Common myeloid progenitor, CD34-positive (primary cell): Measurements from ENCODE around the gene SLC9C1.

Experiments used
- CTCF ChIA-PET: fragments of 350-600 bp; sonication (Branson Sonifier 250); formaldehyde crosslinking; loops from one replicate; lab custom pipeline; 2021; ENCODE audit warnings: antibody characterized with exemption; lab: Charles Lee
- POLR2A ChIA-PET: fragments of 350-600 bp; sonication (Branson Sonifier 250); formaldehyde crosslinking; loops from one replicate; lab custom pipeline; 2021; ENCODE audit warnings: antibody characterized with exemption; lab: Charles Lee
- DNase-seq, 3 donors: peaks; one replicate each; pipeline versions ENCODE4 v3.0.0 to v3.0.0-alpha.2; 2013
- H3K27ac ChIP-seq, 2 experiments: 1 replicate in 1 of 2; 2 replicates in 1 of 2; pipeline ENCODE4 v1.7.0; 2013; ENCODE audit warnings: inconsistent platforms in 2 of 2, low read length in 2 of 2, mild to moderate bottlenecking in 2 of 2, low read depth in 1 of 2, moderate library complexity in 1 of 2; ENCODE audit not compliant: severe bottlenecking in 2 of 2, insufficient read depth in 1 of 2, poor library complexity in 1 of 2
- H3K27me3 ChIP-seq, 5 experiments: replicated peaks in 2 of 5; 1 replicate in 3 of 5; 2 replicates in 2 of 5; pipeline versions ENCODE4 v1.6.1 to v1.7.0; 2013; ENCODE audit warnings: low read length in 4 of 5, mild to moderate bottlenecking in 2 of 5, moderate library complexity in 2 of 5, inconsistent platforms in 1 of 5; ENCODE audit not compliant: insufficient read depth in 5 of 5, control insufficient read depth in 4 of 5
- H3K36me3 ChIP-seq, 4 experiments: 1 replicate in 2 of 4; 2 replicates in 2 of 4; pipeline versions ENCODE4 v1.6.1 to v1.7.0; 2013; ENCODE audit warnings: low read length in 3 of 4, control low read depth in 1 of 4, mild to moderate bottlenecking in 1 of 4; ENCODE audit not compliant: control insufficient read depth in 4 of 4, insufficient read depth in 4 of 4
- H3K4me1 ChIP-seq, 4 experiments: 1 replicate in 3 of 4; 2 replicates in 1 of 4; pipeline versions ENCODE4 v1.6.1 to v1.7.1; 2013; ENCODE audit warnings: low read length in 3 of 4, mild to moderate bottlenecking in 3 of 4, control low read depth in 1 of 4, inconsistent platforms in 1 of 4, moderate library complexity in 1 of 4; ENCODE audit not compliant: control insufficient read depth in 4 of 4, insufficient read depth in 4 of 4; ENCODE audit errors: control extremely low read depth in 1 of 4
- H3K4me3 ChIP-seq, 7 experiments: 1 replicate in 4 of 7; 2 replicates in 3 of 7; pipeline versions ENCODE4 v1.5.1 to v1.7.0; 2013; ENCODE audit warnings: mild to moderate bottlenecking in 7 of 7, low read length in 6 of 7, moderate library complexity in 6 of 7, inconsistent platforms in 2 of 7, low read depth in 2 of 7, control low read depth in 1 of 7; ENCODE audit not compliant: insufficient read depth in 4 of 7, control insufficient read depth in 1 of 7; ENCODE audit errors: extremely low read depth in 1 of 7
- H3K9me3 ChIP-seq, 5 experiments: 1 replicate in 4 of 5; 2 replicates in 1 of 5; pipeline versions ENCODE4 v1.6.1 to v1.7.1; 2013; ENCODE audit warnings: low read length in 4 of 5, mild to moderate bottlenecking in 2 of 5, inconsistent platforms in 1 of 5, low read depth in 1 of 5, moderate library complexity in 1 of 5; ENCODE audit not compliant: control insufficient read depth in 4 of 5, insufficient read depth in 2 of 5; ENCODE audit errors: control extremely low read depth in 1 of 5
- WGBS: methylation state at CpG from one replicate; pipeline ENCODE4 v1.1.5; 2013; ENCODE audit not compliant: insufficient coverage; 5-methylcytosine and 5-hydroxymethylcytosine counted together

The SLC9C1 gene

DNA sequence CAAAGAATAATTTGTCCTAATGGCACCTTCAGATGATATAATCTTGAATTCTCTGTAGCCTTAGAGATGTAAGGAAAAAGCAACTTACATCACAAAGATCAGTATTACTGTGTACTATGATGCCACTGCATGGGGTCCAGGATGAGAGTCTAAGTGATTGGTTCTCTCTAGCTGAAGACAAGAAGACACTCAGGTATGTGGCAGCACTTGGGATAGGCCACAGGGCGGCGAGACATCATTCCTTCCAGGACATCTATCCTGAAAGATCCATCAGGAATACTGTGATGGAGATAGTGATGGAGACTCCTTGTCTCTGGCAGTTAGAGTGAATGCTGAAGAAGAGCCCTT is 41.4 kb upstream of the SLC9C1 start:
- WGBS: no CpG with 5 or more reads among the region's 2 CpGs
- Histone ChIP-seq H3K27me3 (no peaks in the 10 kb centered on the region), H3K27ac (no peak overlapping the region), H3K4me1 (peaks cover 11 to 49% (median 23%) of the 10 kb centered on the region in 4 experiments), H3K9me3 (no peaks in the 10 kb centered on the region), H3K4me3 (peak overlapping the region in 5 of 7 experiments; percentile 45 to 97 (median 88)), H3K36me3 (peaks cover 0 to 28% (median 3%) of the 10 kb centered on the region in 4 experiments)
- POLR2A ChIA-PET: interaction anchor here (0.5 to 0.6 kb wide), 2 partner anchors 11 to 185 kb away, joined by 3 read pairs; no protein-coding TSS in a partner anchor
- CTCF ChIA-PET: interaction anchor here (1.0 to 3.1 kb wide), 6 partner anchors 10 to 227 kb away, joined by 3 to 15 read pairs (median 5); partner anchors contain the start of genes ATG3 and SLC35A5
- DNase-seq: no peak

DNA sequence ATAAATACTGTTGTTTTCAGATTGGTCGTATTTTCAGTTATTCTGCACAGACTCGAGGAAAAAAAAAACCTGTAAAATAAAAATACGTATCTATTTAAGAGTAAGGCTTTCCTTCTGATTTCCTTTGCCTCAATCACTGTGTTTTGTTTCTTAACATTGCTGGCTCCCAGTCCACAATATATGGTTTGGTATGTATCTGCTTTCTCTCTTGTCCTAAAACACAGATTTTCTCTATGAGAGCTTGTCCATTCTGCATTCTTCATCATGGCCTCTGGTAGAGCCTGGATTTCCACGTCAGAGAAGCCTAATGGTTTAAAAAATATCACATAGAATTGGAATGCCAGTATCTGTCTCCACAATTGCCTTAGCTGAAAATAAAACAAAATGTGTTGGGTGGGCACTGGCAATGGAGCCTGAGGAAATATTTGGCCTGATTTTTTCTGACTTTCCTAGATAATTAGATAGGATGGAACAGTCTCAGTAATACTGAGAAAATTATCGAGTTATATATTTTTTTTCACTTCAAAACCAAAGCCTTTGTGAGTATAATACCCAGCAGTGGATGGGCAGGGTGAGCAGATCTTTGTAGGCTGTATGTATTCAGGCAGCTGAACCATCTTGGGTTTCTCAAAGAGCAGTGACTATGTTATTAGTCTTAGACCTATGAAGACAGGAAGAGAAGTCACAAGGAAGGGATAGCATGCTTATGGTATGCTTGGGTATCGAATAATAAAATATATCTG is 40.8 kb upstream of the SLC9C1 start:
- Histone ChIP-seq H3K4me3 (peak overlapping the region in 6 of 7 experiments; percentile 78 to 99 (median 93)), H3K27me3 (no peaks in the 10 kb centered on the region), H3K36me3 (peaks cover 0 to 26% (median 3%) of the 10 kb centered on the region in 4 experiments), H3K9me3 (no peaks in the 10 kb centered on the region), H3K27ac (peak overlapping the region in 1 of 2 experiments; percentile 82), H3K4me1 (peaks cover 11 to 49% (median 23%) of the 10 kb centered on the region in 4 experiments)
- ChIA-PET POLR2A (interaction anchor here (0.5 kb wide), 1 partner anchor 186 kb away, joined by 3 read pairs; no protein-coding TSS in a partner anchor), CTCF (interaction anchor here (0.9 to 3.1 kb wide), 13 partner anchors 10 to 227 kb away, joined by 3 to 15 read pairs (median 6); partner anchors contain the start of genes ATG3, BTLA, SLC35A5 and SLC9C1)
- 20% methylated on average over 1 of the region's 6 CpGs for WGBS
- DNase-seq: no peak

DNA sequence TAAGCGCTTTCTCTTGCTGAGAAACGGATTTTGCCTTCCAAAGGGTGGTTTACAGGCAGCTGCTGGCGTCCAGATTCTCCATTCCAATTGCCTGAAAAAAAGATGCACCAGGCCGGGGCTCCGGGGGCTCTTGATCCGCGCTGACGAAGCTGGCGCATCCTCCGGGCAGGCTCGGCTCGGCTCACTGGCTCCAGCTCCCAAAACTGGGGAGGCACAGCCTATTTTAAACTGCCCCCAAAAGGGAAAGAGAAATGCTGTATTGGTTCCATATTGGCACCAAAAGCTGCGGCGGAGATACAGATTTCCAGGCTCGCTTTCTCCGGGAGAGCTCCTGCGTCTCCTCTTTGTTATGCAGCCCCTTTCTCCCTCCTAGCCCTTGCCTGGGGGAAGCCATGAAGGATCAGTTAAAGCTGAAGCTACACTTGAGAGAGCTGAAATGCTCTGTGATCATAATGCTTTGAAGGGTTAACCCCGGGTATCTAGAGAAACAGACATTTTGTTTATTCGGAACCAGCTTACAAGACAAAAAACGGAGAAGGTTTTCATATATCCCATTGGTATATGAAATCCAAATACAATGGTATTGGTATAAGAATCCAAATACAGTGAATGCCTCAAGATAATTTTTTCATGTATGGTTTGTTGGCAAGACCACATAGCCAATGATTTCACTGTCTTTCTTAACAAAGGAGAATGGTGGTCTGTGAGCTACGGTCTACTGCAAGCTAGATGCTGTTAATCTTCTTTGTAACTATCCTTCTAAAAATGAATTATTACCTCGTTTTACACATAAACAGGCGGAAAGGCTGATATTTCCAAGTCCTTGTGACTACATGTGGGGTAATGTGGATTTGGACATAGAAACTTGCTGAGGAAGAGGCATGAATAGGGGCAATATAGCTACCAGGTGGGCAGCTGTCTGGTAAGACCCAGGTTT is 39.6 kb upstream of the SLC9C1 start:
- no peaks in the 10 kb centered on the region for H3K27me3 ChIP-seq
- H3K4me1 ChIP-seq: peaks cover 11 to 41% (median 22%) of the 10 kb centered on the region in 4 experiments
- peaks cover 0 to 21% (median 3%) of the 10 kb centered on the region in 4 experiments for H3K36me3 ChIP-seq
- peak; percentile 25 to 70 (median 58) for DNase-seq
- peak overlapping the region; percentile 78 to 99 (median 90) for H3K4me3 ChIP-seq
- WGBS: 0% methylated on average over 17 of the region's 23 CpGs
- CTCF ChIA-PET: interaction anchor here (0.8 to 4.6 kb wide), 23 partner anchors 11 to 223 kb away, joined by 3 to 20 read pairs (median 5); partner anchors contain the start of genes BTLA and SLC9C1
- peak overlapping the region; percentile 74 to 82 for H3K27ac ChIP-seq
- POLR2A ChIA-PET: interaction anchor here (0.7 to 1.1 kb wide), 3 partner anchors 11 to 206 kb away, joined by 3 to 4 read pairs (median 4); no protein-coding TSS in a partner anchor
- no peaks in the 10 kb centered on the region for H3K9me3 ChIP-seq

DNA sequence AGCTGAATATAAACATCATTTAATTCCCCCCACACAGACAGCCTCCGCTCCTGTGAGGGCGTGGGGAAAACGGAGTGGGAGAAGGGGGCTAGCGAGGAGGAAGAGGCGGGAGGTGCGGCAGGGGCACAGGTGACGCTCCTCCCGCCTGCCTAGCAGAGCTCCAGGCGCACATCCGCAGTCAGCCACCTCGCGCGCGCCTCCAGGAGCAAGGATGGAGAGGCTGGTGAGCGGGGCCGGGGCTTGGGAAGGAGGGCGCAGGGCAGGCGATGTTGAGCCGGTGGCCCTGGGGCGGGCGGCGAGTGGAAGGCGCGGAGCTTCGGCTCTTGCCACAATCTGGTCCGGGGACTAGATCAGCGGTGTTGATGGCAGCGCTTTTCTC is 39.0 kb upstream of the SLC9C1 start, which contains the start of gene CD200:
Gene CD200, plus strand, starts transcription at position 155 of the 379 bp plus-strand sequence. Its CDS starts 57 bp downstream, at position 212.
- DNase-seq: peak; percentile 47 to 66 (median 51)
- ChIA-PET CTCF (interaction anchor here (0.6 to 4.6 kb wide), 20 partner anchors 11 to 222 kb away, joined by 3 to 20 read pairs (median 4); partner anchors contain the start of gene BTLA), POLR2A (interaction anchor here (0.7 to 1.0 kb wide), 3 partner anchors 12 to 205 kb away, joined by 3 to 4 read pairs (median 4); partner anchors contain the start of gene SLC9C1)
- peaks cover 0 to 17% (median 2%) of the 10 kb centered on the region in 4 experiments for H3K36me3 ChIP-seq
- WGBS: 0% methylated on average over 23 of the region's 28 CpGs
- no peaks in the 10 kb centered on the region for H3K9me3 ChIP-seq
- H3K27ac ChIP-seq: peak within 1 kb of the TSS; percentile 74 to 82
- H3K4me1 ChIP-seq: peaks cover 11 to 38% (median 21%) of the 10 kb centered on the region in 4 experiments
- no peaks in the 10 kb centered on the region for H3K27me3 ChIP-seq
- H3K4me3 ChIP-seq: peak within 1 kb of the TSS; percentile 78 to 99 (median 90)

DNA sequence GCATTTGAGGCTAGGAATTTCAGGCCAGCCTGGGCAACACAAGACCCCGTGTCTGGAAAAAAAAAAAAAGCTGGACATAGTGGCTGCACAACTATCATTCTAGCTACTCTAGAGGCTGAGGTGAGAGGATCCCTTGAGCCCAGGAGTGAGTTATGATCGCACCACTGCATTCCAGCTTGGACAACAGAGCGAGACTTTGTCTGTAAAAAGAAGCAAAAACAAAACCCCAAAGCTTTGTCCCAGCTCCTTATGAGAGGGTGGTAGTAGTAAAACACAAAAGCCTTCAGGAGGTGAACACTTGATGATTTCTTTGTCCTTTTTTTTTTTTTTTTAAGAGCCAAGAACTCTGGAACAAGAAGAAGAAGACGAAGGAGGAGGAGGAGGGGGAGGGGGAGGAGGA is 37.8 kb upstream of the SLC9C1 start:
- H3K27me3 ChIP-seq: no peaks in the 10 kb centered on the region
- H3K4me3 ChIP-seq: no peak overlapping the region
- DNase-seq: no peak
- no peak overlapping the region for H3K27ac ChIP-seq
- no peaks in the 10 kb centered on the region for H3K9me3 ChIP-seq
- ChIA-PET CTCF (interaction anchor here (0.6 to 4.6 kb wide), 8 partner anchors 9 to 301 kb away, joined by 3 to 20 read pairs (median 4); no protein-coding TSS in a partner anchor), POLR2A (interaction anchor here (0.5 kb wide), 1 partner anchor 184 kb away, joined by 3 read pairs; no protein-coding TSS in a partner anchor)
- 94% methylated on average over 2 of the region's 4 CpGs for WGBS
- H3K36me3 ChIP-seq: peaks cover 0 to 10% (median 0%) of the 10 kb centered on the region in 4 experiments
- peaks cover 10 to 34% (median 16%) of the 10 kb centered on the region in 4 experiments for H3K4me1 ChIP-seq

DNA sequence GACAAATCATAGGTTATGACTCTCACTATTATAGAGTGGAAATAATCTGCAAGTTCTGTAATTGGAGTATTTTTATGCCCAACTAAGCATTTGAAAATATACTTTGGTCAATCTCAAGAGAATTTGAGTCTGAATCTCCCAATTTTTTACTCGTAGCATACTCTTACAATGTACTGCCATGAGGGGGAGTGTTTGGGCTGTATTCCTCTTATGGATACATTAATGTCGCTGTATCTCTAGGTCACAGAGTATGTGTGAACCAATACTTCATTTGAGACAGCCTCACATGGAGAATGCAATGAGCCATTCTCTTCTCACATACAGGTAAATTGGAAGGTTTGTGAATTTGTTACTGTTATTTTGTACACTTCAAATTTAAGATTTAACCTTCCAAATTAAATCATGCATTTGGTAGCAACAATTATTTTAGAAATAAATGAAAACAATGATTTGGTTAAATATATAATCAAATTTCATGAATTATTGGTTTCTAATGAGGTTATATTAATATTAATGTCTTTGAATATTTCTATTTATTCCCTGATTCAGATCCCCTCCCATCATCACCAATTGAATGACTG is 33.4 kb upstream of the SLC9C1 start:
- Histone ChIP-seq H3K4me3 (no peak overlapping the region), H3K27me3 (no peaks in the 10 kb centered on the region), H3K27ac (no peak overlapping the region), H3K4me1 (peaks cover 0 to 1% (median 0%) of the 10 kb centered on the region in 4 experiments), H3K9me3 (no peaks in the 10 kb centered on the region), H3K36me3 (no peaks in the 10 kb centered on the region)
- POLR2A ChIA-PET: interaction anchor here (0.7 kb wide), 1 partner anchor 52 kb away, joined by 4 read pairs; no protein-coding TSS in a partner anchor
- CTCF ChIA-PET: interaction anchor here (0.6 to 6.2 kb wide), 14 partner anchors 24 to 217 kb away, joined by 3 to 33 read pairs (median 4); partner anchors contain the start of gene SLC9C1
- WGBS: no CpG with 5 or more reads among the region's 2 CpGs
- DNase-seq: peak; percentile 72 to 88 (median 85)
